GM12878 (cell line): ENCODE data around the gene TMOD3.

ENCODE experiments used
- CTCF ChIP-seq, 3 experiments: IDR thresholded peaks in 2 of 3; conservative IDR thresholded peaks in 1 of 3; 2 replicates each; pipeline ENCODE4 v1.5.1; 2011; ENCODE audit warnings: low read depth in 3 of 3, low read length in 3 of 3, mild to moderate bottlenecking in 3 of 3, control low read depth in 2 of 3, moderate library complexity in 2 of 3, inconsistent platforms in 1 of 3, mixed read lengths in 1 of 3; ENCODE audit not compliant: control insufficient read depth in 2 of 3, insufficient read depth in 1 of 3; ENCODE audit errors: extremely low read depth in 1 of 3
- HDGF ChIP-seq: fragments of 450-650 bp; IDR thresholded peaks from 2 replicates; pipeline ENCODE4 v1.6.1; 2016; ENCODE audit warnings: antibody characterized with exemption
- MTA3 ChIP-seq: IDR thresholded peaks from 2 replicates; pipeline ENCODE4 v1.6.1; 2012; ENCODE audit warnings: low read length, inconsistent platforms, borderline replicate concordance
- YY1 ChIP-seq: IDR thresholded peaks from 2 replicates; pipeline ENCODE4 v1.6.1; 2011; ENCODE audit warnings: low read depth, mild to moderate bottlenecking, low read length
- ZNF592 ChIP-seq: fragments of 450-650 bp; IDR thresholded peaks from 2 replicates; pipeline ENCODE4 v1.6.1; 2017; ENCODE audit warnings: mild to moderate bottlenecking, moderate library complexity

GRCh38 chr15:51955504-51955903, 126.1 kb downstream of the TMOD3 start:
- no peak for TF ChIP-seq ZNF592
- no peak for TF ChIP-seq YY1
- no peak for TF ChIP-seq CTCF (IDR thresholded peaks at IDR 0.05 in 2 of 3, conservative IDR thresholded peaks at IDR 0.05 in 1 of 3; ENCODE audit: control insufficient read depth in 2 of 3, extremely low read depth in 1 of 3, insufficient read depth in 1 of 3, low read depth in 3 of 3, low read length in 3 of 3)
- TF ChIP-seq MTA3, result no peak
- TF ChIP-seq HDGF, result no peak
